GM06990 (cell line): ENCODE data around the gene RSL1D1.

ENCODE experiments used
- DNase-seq: peaks from one replicate; pipeline ENCODE4 v3.0.0-alpha.2; 2011; ENCODE audit not compliant: insufficient read length; ENCODE audit errors: extremely low read depth
- H3K27me3 ChIP-seq: replicated peaks from 2 replicates; pipeline ENCODE4 v1.6.0; 2011; ENCODE audit warnings: low read length; ENCODE audit not compliant: control insufficient read depth, insufficient read depth
- H3K36me3 ChIP-seq: 2 replicates; pipeline ENCODE4 v1.5.1; 2011; ENCODE audit warnings: low read length; ENCODE audit not compliant: control insufficient read depth, insufficient read depth
- H3K4me3 ChIP-seq: replicated peaks from 2 replicates; pipeline ENCODE4 v1.5.1; 2011; ENCODE audit warnings: low read depth, mild to moderate bottlenecking, control low read depth, low read length
- TF ChIP-seq, protein P1 (sequence below): IDR thresholded peaks from 2 replicates; pipeline ENCODE4 v1.5.1; 2011; ENCODE audit warnings: low read length, control low read depth, mild to moderate bottlenecking, inconsistent platforms; ENCODE audit not compliant: insufficient read depth, poor library complexity, severe bottlenecking

RSL1D1 gene

DNA sequence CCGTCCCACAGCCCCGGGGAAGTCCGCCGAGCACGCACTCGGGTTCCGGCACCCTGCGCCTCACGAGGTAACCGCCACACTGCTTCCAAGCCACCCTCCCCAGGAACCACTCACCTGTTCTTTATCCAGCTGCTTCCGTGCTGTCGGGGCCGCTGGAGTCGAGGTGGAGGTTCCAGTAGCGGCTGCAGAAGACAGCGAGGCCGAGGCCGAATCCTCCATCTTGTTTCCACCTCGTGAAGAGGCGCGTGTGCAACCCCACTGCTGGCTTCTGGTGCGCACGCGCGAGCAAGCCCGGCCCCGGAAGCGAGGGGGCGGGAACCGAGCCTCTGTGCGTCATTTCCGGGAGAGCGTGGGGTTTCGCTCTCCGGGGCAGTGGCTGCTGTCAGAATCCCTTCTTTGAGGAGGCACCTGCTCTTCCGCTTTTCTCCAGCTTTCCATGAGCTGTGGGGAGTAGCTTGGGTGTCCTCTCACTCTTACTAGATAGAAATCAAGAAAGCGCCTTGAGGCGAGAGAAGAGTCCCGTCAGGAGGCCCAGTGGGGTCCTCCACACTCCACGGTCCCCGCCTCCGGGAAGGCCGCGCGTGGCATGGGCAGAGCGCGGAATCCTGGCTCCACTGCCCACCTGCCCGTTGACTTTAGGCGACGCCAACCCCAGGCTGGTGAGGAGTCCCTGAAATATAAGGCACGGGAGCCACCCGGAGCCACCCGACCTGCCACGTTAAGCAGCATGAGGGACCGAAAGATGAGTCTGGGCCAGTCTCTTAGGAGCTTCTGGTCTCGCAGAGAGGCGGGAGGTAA, at the start of gene RSL1D1:
Gene RSL1D1 (minus strand): TSS at position 249 of the 798 bp plus-strand sequence. CDS start 30 bp downstream, at position 219.
- DNase-seq: peak; percentile 97
- H3K36me3 ChIP-seq: peaks cover 9% of the 10 kb centered on the region
- TF ChIP-seq, protein P1, sequence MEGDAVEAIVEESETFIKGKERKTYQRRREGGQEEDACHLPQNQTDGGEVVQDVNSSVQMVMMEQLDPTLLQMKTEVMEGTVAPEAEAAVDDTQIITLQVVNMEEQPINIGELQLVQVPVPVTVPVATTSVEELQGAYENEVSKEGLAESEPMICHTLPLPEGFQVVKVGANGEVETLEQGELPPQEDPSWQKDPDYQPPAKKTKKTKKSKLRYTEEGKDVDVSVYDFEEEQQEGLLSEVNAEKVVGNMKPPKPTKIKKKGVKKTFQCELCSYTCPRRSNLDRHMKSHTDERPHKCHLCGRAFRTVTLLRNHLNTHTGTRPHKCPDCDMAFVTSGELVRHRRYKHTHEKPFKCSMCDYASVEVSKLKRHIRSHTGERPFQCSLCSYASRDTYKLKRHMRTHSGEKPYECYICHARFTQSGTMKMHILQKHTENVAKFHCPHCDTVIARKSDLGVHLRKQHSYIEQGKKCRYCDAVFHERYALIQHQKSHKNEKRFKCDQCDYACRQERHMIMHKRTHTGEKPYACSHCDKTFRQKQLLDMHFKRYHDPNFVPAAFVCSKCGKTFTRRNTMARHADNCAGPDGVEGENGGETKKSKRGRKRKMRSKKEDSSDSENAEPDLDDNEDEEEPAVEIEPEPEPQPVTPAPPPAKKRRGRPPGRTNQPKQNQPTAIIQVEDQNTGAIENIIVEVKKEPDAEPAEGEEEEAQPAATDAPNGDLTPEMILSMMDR: no peak
- peak within 1 kb of the TSS; percentile 76 for H3K4me3 ChIP-seq
- no peaks in the 10 kb centered on the region for H3K27me3 ChIP-seq

- Histone ChIP-seq H3K4me3 (no peak overlapping the region), H3K36me3 (no peaks in the 10 kb centered on the region), H3K27me3 (no peaks in the 10 kb centered on the region)
- TF ChIP-seq, protein P1: no peak
- DNase-seq: no peak
Observed at GRCh38 chr16:11901091-11901490, 49.7 kb upstream of the RSL1D1 start.

- no peak for DNase-seq
- H3K4me3 ChIP-seq: no peak overlapping the region
- H3K36me3 ChIP-seq: peaks cover 8% of the 10 kb centered on the region
- TF ChIP-seq, protein P1: no peak
- no peaks in the 10 kb centered on the region for H3K27me3 ChIP-seq
Observed at GRCh38 chr16:11896486-11897176, 45.3 kb upstream of the RSL1D1 start.

DNA sequence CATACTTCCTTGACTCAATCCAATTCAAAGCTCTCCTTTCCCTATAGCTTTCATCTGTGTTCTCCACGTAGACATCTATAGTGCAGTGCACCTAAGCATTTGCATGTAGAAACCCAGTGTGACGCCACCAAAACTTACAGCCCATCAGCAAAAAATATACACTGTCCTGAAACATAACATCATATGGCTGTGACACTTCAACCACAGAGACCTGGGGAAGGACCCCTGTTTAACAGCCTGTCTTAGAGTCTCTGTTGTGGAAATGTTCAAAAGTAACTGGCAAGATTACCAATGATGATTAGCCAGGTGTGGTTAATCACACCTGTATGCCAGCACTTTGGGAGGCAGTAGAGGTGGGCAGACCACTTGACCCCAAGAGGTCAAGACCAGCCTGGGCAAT, 42.2 kb upstream of the RSL1D1 start:
- Histone ChIP-seq H3K36me3 (peaks cover 10% of the 10 kb centered on the region), H3K4me3 (no peak overlapping the region), H3K27me3 (no peaks in the 10 kb centered on the region)
- TF ChIP-seq, protein P1: no peak
- DNase-seq: no peak

GRCh38 chr16:11892761-11893160, 41.4 kb upstream of the RSL1D1 start:
- TF ChIP-seq, protein P1: no peak
- H3K36me3 ChIP-seq: peaks cover 11% of the 10 kb centered on the region
- no peak for DNase-seq
- no peak overlapping the region for H3K4me3 ChIP-seq
- H3K27me3 ChIP-seq: no peaks in the 10 kb centered on the region
